HFF-Myc (cell line): ENCODE measurements around the gene S100A16.

Source experiments
- DNase-seq: peaks from one replicate; pipeline ENCODE4 v3.0.0-alpha.2; 2011; ENCODE audit warnings: low read depth; ENCODE audit errors: extremely low read depth
- H3K4me3 ChIP-seq: replicated peaks from 2 replicates; pipeline ENCODE4 v1.5.1; 2011; ENCODE audit warnings: low read depth, mild to moderate bottlenecking, control low read depth, low read length
- CTCF ChIP-seq: IDR thresholded peaks from 2 replicates; pipeline ENCODE4 v1.5.1; 2012; ENCODE audit warnings: mild to moderate bottlenecking, low read depth, low read length, control low read depth; ENCODE audit errors: missing control alignments

The S100A16 gene

GRCh38 chr1:153612111-153612754 is 704 bp downstream of the S100A16 start:
- TF ChIP-seq CTCF, result no peak
- H3K4me3 ChIP-seq, result peak overlapping the region; percentile 90
- DNase-seq, result no peak

- H3K4me3 ChIP-seq, result peak overlapping the region; percentile 90
- DNase-seq, result no peak
- TF ChIP-seq CTCF, result no peak
These were observed 1.6 kb downstream of the S100A16 start for GRCh38 chr1:153611356-153611755.

GRCh38 chr1:153610811-153611301 is 2.1 kb downstream of the S100A16 start:
- H3K4me3 ChIP-seq, result peak overlapping the region; percentile 90
- no peak for DNase-seq
- TF ChIP-seq CTCF, result no peak

GRCh38 chr1:153610334-153610733 is 2.6 kb downstream of the S100A16 start:
- H3K4me3 ChIP-seq, result peak overlapping the region; percentile 90
- TF ChIP-seq CTCF, result no peak
- no peak for DNase-seq

DNA sequence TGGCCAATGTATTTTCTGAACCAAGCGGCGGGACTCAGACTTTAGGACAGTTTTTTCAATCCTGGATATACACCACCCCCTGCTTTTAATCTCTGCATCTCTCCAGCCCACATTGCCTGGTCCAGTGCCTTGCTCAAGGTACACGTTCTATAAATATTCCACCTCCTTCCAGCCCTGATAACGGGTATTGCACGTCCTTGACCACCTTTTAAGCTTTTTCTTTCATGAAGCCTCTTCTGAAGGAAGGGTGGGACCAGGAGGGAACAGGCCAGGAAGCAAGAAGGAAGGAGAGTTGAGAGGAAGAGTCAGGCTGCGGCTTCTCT is 3.4 kb downstream of the S100A16 start:
- peak overlapping the region; percentile 90 for H3K4me3 ChIP-seq
- TF ChIP-seq CTCF, result no peak
- no peak for DNase-seq

- peak; percentile 91 for DNase-seq
- TF ChIP-seq CTCF, result no peak
- peak overlapping the region; percentile 90 for H3K4me3 ChIP-seq
These were observed 4.0 kb downstream of the S100A16 start for GRCh38 chr1:153608742-153609584.
